SK-MEL-5 (cell line): ENCODE measurements around the gene NFIX. TPM values are rescaled to one million over a fixed set of nuclear protein-coding genes. Genes with fewer than 3 reads are reported as not detected.
A peak's percentile ranks its signal among the peaks of the same experiment; 100 is the strongest.

Source experiments
- DNase-seq: peaks from one replicate; pipeline ENCODE4 v3.0.0-alpha.2; 2016; ENCODE audit warnings: low read depth, low spot score
- in situ Hi-C: cut with HindIII; loops from 2 replicates; pipeline ENCODE4 v1.10.0; 2016; ENCODE audit warnings: low sequenced_read_pairs, high pct_unique_total_duplicates, low pct_unique_long_range_greater_than_20kb
- total RNA-seq: library from RNA; depleted of rRNA; stranded (reverse); fragments of >200 nt; shearing (Covaris generic); gene quantifications from 2 replicates; pipeline ENCODE4 v1.2.3, GENCODE V29; 2014

Gene NFIX
- total RNA-seq, 1 experiment from 2014 or later = 4.9 TPM

DNA sequence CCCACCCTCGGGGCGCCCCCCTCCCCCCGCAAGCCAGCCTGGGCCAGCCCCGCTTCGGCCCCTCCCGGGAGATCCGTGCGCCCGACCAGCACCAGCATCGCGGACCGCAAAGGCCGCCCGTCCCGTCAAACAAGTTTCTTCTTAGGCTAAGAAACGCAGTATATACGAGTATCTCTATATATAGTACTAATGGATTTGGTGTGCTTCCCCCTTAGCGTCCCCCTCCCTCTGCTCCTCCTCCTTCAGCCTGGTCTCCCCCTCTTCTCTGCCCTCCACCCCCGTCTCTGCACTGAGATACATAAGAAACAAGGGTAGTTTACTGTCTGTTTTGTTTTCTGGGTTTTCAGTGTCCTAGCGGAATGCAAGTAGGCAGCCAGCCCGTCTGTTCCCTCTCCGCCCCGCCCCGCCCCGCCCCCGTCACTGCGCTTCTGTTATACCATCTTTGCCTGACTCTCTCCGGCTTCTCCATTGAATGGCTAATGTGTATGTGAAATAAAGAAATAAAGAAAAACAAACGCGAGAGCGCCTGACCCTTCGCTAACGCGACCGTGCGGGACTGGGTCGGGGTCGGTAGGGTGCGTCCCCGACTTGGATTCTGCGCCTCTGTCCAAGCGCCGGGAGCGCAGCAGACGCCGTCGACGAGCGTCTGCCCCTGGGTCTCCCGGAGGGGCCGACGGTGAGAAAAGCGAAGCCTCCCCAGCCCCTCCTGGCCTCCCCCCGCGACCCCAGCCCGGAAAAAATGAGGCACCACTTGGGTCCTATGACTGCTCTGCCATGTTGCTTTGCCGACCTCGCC is 103.2 kb downstream of the NFIX start:
- in situ Hi-C loops = no loop called here
- no peak for DNase-seq

DNA sequence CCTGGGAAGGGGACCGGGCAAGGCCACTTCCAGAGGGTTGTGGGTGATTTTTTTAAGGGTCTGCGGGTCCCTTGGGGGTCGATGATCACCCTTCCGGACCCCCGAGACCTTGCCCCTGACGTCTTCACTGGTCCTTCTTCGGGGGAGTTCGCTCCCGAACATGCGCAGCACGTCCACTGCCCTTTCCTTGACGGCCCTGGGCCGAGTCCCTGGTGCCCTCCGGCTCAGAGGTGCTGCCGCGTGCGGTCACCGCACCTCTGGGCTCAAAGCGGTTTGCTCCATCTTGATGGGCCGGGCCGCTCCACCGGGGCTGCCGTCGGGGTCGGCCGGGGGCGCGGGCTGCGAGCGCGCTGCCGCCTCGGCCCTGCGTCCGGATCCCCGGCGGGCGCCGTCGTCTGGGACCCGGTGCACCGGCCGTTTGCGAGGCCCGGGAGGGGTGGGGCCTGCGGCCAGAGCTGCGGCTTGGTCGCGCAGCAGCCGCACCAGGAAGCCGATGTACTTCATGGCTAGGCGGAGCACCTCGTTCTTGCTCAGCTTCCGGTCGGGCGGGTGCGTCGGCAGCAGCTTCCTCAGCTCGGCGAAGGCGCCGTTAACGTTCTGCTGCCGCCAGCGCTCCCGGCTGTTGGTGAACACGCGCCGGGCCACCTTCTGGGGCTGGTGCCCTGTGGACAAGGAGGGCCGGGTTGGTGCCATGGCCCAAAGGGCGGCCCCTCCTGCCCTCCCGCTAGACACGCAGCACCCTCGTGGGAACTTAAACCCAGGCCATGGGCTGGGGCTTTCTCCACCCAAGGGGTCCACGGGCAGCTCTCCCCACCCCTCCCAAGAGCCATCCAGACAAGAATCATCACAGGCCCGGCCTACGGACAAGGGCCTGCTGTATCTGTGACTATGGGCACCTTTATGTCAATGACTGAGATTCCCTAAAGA is 104.1 kb downstream of the NFIX start:
- no peak for DNase-seq
- in situ Hi-C loops = no loop called here

DNA sequence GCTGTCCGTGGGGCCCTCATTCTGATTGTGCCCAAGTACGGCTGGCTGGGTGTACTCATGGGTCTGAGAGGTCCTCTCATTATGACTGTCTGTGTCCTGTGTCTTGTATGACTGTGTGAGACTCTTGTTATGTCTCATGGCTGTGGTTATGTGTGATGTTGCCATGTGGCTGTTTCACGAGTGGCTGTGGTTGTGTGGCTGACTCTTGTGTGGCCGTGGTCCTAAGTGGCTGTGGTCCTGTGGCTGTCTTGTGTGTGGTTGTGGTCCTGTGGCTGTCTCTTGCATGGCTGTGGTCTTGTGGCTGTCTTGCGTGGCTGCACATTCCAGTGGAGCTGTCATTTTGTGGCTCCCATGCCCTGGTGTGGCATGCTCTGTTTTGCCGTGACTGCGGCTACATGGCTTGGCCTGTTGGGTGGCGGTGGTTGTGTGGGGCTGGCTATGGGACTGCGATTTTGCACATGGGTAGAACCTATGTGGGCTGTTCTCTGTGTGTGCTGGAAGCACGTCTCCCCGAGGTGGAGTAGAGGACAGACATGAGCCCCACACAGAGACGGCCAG is 104.8 kb downstream of the NFIX start:
- in situ Hi-C loops = no loop called here

DNA sequence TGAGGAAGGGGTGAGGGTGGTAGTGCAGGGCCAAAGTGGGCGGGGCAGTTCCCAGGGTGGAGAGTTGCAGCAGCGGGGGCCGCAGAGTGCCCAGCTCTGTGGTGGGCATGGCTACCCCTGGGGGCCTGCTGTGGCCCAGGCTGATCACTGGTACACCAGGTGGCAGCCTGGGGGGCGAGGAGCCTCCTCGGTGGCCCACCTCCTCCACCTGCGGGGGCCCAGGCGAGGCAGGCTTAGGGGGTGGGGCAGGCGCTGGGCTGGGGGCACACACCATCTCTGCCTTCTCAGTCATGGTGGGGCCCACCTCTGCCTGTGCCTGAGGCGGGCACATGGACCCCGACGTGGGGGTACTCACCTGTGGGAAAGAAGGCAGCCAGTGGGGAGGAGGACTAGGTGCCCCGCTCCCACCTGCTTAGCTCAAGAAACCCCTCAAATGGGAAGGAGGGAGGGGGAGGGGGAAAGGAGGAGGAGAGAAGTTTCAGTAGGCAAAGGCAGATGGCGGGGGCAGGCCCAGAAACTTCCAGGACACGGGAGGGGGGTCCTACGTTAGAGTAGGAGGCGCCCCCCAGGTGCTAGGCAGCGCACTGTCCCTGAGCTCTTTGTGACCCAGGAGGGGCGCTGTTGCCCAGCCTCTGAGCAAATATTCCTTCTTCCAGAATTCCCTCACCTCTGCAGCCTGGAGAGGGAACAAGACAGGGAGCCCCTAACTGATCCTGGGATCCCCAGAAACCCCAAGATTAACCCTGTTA is 105.7 kb downstream of the NFIX start:
- DNase-seq = no peak
- in situ Hi-C loops = no loop called here

More for the DNA sequence above, 104.8 kb downstream of the NFIX start:
- no peak for DNase-seq

DNA sequence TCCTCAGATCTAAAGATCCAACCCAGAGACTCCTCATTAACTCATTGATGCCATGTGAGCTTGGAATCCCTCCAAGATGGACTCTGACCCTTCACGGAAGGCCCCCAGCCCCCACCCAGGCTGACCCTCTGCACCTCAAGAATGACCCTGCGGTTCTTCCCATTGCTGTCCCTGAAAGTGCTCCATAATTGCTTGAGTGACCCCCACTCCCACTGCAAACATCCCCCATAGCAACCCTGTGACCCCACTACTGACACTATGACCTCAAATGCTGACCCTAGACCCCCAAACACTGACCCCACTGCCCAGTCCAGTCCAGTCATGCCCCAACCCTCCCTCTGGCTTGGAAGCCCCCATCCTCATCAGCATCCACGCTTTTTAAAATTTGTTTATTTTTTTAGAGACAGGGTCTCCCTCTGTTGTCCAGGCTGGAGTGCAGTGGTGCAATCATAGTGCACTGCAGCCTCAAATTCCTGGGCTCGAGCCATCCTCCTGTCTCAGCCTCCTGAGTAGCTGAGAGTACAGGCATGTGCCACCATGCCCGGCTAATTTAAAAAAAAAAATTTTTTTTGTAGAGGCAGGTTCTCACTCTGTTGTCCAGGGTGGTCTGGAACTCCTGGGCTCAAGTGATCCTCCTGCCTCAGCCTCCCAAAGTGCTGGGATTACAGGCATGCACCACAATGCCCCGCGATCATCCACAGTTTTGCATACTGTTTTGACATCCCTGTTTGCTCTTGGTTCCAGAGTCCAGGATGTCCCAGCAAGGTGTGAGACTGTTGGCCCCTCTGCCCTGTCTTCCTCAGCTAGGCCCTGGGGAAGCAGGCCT is 106.5 kb downstream of the NFIX start:
- DNase-seq = no peak
- in situ Hi-C loops = no loop called here

DNA sequence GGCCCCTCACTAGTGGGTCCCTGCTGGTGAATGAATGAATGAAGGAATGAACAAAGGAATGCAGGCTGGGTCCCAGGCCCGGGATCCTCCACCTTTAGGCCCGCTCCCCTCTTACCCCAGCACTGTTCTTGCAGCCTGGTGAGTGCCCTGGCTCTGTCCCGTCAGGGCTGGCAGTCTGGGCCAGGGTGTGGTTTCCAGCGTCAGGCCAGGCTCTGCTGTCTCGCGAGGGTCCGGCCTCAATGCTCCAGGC is 107.1 kb downstream of the NFIX start:
- no peak for DNase-seq
- in situ Hi-C loops = no loop called here

DNA sequence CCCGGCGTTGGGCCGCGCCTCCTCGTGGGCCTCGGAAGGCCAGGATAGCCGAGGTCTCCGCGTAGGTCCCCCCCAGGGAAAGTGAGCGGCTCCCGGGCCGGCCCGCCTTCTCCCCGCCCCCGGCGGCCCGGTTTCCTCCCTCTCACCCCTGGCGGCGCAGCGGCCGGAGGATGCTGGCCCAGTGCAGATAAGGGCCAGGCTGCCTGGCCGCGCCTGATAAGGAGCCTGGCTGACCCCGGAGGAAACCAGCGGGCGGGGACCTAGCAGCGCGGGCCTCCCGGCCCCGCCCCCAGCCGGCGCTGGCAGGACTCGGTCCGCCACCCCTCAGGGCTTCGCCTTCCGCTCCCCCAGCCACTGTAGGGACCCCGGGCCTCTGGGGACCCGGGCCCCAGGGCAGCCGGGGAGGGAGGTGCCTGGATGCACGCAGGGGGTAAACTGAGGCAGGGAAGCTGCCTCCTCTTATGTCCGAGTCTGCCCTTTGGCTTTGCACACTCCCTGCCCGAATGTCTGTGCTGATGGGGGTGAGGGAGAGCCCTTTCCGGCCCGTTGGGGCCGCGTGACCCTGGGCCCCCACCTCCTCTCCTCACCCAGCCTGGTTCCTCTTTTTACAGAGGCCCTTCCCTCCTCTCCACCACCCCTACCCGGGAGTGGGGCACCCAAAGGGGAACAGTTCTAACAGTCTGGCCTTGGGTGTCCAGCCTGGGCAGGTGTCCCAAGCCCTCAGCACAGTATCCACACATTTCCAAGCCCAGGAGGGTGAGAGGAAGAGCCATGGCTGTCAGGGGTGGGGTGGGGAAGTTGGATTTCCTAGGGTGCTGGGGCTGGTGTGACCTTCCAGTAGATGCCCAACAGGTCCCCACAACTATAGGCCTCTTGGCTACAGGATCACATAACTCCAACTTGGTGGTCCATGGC is 107.6 kb downstream of the NFIX start, which contains the start of gene LYL1:
TSS of gene LYL1 (minus strand) at position 193 of the 915 bp plus-strand sequence. CDS start 1,687 bp downstream, outside the sequence.
- DNase-seq = no peak
- in situ Hi-C loops = no loop called here

DNA sequence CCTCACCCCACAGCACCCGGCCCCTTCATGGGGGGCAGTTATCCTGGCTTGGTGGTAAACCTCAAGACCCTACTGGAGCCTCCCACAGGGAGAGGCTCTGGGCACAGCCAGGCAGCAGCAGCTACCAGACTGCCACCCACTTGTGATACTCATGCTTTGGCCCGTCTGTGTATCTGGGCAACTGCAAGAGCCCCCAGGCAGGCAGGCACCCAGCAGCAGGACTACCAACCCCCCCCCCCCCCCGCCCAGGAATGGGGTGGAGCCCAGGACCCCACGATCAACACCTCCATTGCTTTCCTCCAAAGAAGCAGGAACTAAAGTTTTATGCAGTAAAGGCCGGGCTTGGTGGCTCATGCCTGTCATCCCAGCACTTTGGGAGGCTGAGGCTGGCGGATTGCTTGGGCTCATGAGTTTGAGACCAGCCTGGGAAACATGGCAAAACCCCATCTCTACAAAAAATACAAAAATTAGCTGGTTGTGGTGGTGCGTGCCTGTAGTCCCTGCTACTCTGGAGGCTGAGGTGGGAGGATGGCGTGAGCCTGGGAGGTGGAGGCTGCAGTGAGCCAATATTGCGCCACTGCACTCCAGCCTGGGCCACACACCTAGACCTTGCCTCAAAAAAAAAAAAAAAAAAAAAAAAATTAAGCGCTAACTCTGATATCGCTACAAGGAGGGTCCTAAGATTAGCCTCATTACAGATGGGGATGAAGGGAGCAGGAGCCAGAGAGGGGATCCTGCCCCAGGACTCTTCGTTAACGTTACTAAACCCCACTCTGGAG is 108.5 kb downstream of the NFIX start:
- DNase-seq = no peak
- in situ Hi-C loops = no loop called here

DNA sequence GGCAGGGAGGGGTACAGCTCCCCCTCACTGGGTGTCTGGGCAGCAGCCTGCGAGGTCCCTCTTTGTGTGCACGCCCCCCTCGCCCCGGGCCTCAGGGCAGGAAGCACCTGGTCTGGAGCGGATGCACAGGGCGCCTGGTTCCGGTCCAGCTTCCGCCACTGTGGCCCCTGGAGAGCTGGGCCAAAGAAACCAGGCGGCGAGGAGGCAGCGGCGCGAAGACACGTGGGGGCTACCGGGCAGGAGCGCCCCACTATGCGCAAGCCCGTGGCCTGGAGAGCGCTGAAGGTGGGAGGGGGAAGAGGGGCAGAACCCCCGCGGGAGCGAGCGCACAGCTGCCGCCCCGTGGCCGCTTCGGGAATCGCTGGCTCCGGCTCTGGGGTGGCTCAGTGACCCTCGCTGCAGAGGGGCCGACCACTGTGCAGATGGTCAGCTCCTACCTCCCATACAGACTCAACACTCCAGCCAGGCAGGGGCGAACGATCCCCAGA is 109.1 kb downstream of the NFIX start:
- peak; percentile 25 for DNase-seq
- in situ Hi-C loops = no loop called here

DNA sequence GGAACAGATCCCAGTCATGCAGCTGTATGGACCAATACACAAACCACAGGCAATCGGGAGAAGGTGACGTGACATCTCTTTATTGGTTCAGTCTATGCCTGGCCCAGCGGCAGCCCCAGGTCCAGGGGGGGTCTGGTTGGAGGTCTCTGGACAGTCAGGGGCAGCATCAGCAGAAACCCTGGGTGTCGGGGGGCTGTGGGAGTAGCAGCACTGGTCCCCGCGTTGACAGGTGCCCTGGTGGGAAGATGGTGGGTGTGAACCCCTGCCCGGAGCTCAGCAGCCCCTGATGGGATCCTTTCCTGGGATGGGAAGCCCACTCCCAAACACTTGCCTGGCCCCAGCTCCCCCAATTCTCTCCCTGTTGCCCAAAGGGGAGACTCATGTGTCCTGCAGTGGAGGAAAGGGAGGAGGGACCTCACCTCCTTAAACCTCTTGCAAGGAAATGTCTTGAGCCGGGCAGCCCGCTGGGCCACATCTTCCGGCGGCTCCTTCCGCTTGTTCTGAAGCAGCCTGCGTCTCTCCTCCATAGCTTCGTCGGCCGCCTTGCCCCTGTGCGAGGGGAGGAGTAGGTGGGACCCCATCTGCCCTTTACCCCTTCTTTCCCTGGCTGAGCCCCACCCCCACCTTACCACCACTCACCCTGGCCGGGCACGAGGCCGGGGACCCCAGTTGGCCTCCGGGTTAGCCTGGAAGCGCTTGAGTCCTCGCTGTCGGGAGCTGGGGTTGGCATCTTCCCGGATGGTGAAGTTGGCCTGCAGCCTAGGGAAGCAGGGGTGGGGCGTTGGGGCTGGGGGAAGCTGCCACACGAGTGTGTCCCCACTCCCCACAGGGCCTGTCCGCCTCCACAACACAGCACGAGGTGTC is 109.8 kb downstream of the NFIX start:
- in situ Hi-C loops = no loop called here
- no peak for DNase-seq

DNA sequence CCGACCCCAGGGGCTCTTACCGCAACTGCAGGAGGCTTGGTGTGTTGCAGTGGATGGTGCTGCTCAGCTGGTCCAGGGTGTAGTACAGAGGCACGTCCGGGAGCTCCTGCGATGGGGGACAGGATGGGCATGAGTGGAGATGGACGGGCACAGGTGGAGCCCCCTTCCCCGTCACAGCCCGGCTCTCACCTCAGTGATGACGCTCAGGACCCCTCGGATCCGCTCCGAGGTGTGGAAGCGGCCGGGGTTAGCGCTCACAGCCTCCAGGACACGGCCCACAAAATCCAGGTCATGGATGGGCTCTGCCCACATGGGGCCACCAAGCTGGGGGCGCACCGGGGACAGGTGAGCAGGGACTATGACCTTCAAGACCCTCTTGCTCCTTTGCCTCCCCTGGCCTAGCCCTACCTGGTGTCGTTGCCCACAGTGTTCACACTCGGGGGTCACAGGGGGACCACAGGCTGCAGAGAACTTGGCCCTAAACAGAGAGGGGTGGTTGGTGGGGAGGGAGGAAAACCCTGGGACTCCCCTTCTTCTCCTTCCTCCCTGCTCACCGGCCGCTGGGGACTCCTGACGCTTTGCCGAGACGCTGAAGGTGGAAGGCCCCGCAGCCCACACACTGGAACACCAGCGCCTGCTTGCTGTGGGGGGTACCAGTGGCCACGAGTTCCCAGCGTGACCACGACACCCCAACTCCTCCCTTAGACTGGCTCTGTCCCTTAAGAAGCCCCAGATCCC is 114.3 kb downstream of the NFIX start:
- in situ Hi-C loops = no loop called here
- no peak for DNase-seq

DNA sequence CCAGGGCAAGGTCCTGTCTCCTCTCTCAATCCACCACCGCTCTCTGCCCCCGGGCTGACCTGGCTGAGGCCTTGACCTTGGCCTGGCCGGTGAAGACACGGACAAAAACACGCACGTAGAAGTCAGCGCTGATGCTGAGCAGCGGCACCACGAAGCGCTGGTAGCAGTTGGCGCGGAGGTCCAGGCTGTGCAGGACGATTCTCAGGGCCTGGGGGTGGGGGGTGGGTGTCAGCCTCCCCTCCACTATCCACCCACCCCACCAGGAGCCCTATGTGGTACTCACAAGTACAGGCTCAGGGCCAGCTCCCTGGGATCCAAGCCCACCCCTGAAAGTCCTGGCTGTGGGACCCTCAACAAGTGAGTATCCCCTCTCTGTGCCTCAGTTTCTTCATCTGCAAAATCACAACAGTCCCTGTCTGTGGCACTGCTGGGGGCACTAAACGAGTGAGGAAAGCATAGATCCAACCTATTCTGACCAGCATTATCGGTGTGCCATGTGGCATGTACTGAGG is 114.9 kb downstream of the NFIX start:
- in situ Hi-C loops = no loop called here
- no peak for DNase-seq

DNA sequence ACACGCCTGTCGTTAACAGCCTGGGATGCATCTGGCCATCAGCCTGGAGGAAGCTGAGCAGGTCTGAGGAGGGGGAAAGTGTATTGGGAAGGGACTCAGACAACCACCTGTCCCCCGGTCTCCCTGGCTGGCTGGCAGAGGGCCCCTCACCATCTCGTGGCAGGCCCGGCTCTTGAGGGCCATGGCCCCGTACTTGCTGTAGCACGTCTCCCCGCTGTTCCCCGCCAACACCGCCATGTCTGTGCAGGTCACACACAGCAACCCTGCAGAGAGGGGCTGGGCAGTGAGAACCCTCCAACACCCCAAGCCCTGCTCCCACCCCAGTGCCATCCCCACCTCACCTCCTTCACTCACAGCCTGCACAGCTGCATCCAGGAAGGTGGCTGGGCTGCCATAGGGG is 117.3 kb downstream of the NFIX start:
- in situ Hi-C loops = no loop called here
- no peak for DNase-seq

DNA sequence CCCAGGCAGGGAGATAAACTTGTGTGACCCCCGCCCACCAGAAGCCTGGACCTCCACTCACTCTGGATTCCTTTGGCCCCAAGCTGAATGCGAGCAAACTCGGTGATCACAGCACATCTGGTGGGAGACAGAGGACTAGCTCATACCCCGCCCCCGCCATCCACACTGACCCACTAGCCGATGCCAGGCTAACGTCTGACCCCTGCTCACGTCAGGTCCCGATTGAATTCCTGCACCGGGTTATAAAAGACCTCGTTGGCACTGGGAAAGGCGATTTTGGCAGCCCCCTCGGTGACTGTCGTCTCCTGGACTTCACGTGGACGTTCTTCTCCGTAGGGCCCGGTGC is 120.6 kb downstream of the NFIX start:
- no peak for DNase-seq
- in situ Hi-C loops = no loop called here
